ENCODE data around the gene IL19.
A peak's percentile ranks its signal among the peaks of the same experiment; 100 is the strongest.
"Not testable (repeated sequence)": the region's sequence is repeated elsewhere in the genome, so short reads cannot be mapped to it uniquely, and the experiment has no call there.

IL19 gene

GRCh38 chr1:206741142-206741701 is 29.4 kb upstream of the IL19 start:
- no peak for DNase-seq

GRCh38 chr1:206742719-206743383 is 27.7 kb upstream of the IL19 start:
- DNase-seq: no peak

GRCh38 chr1:206744683-206745082 is 25.9 kb upstream of the IL19 start:
- DNase-seq: no peak

- no peak for DNase-seq
Observed at GRCh38 chr1:206745301-206745700, 25.3 kb upstream of the IL19 start.

- DNase-seq: no peak
Observed at GRCh38 chr1:206748348-206749030, 22.1 kb upstream of the IL19 start.

GRCh38 chr1:206751891-206752290 is 18.7 kb upstream of the IL19 start:
- no peak for DNase-seq

GRCh38 chr1:206752481-206752880 is 18.1 kb upstream of the IL19 start:
- DNase-seq: no peak

- DNase-seq: no peak
Observed at GRCh38 chr1:206753141-206753540, 17.4 kb upstream of the IL19 start.

- no peak for DNase-seq
Observed at GRCh38 chr1:206754011-206754410, 16.6 kb upstream of the IL19 start.

GRCh38 chr1:206757524-206758266 is 12.9 kb upstream of the IL19 start:
- no peak for DNase-seq

- DNase-seq: no peak
Observed at GRCh38 chr1:206760590-206760989, 10.0 kb upstream of the IL19 start.

GRCh38 chr1:206761159-206761768 is 9.3 kb upstream of the IL19 start:
- no peak for DNase-seq

GRCh38 chr1:206762741-206763364 is 7.7 kb upstream of the IL19 start:
- not testable (repeated sequence) for DNase-seq

GRCh38 chr1:206765771-206766170 is 4.8 kb upstream of the IL19 start:
- DNase-seq: not testable (repeated sequence)

GRCh38 chr1:206766251-206766856 is 4.2 kb upstream of the IL19 start:
- no peak for DNase-seq

- no peak for DNase-seq
Observed at GRCh38 chr1:206768472-206769303, 1.9 kb upstream of the IL19 start.

- peak; percentile 17 for DNase-seq
Observed at GRCh38 chr1:206769304-206769731, 1.3 kb upstream of the IL19 start.

GRCh38 chr1:206771338-206771692 is 742 bp downstream of the IL19 start:
- no peak for DNase-seq

GRCh38 chr1:206772243-206772937 is 1.8 kb downstream of the IL19 start, which contains the start of gene IL10:
IL10 (minus strand) TSS chr1:206772494; CDS start chr1:206772435, 59 bp downstream.
- DNase-seq: no peak

GRCh38 chr1:206774093-206774492 is 3.5 kb downstream of the IL19 start:
- DNase-seq: no peak

- DNase-seq: no peak
Observed at GRCh38 chr1:206776229-206776628, 5.7 kb downstream of the IL19 start.

Measured in NCI-H1092 treated with DMSO at 0.1 percent for 48 hours (cell line).